LNCAP (cell line): ENCODE results near the gene OSR1.

Source experiments
- CTCF ChIP-seq: fragments of 450-650 bp; IDR thresholded peaks from 2 replicates; pipeline ENCODE4 v1.5.1; 2017; ENCODE audit warnings: mild to moderate bottlenecking

The OSR1 gene

GRCh38 chr2:19357402-19358241 is 801 bp downstream of the OSR1 start:
- TF ChIP-seq CTCF, result no peak

- TF ChIP-seq CTCF, result no peak
These were observed 1.6 kb downstream of the OSR1 start for GRCh38 chr2:19356545-19357401.

- no peak for TF ChIP-seq CTCF
These were observed 2.4 kb downstream of the OSR1 start for GRCh38 chr2:19355931-19356544.

- TF ChIP-seq CTCF, result no peak
These were observed 3.0 kb downstream of the OSR1 start for GRCh38 chr2:19355416-19355821.

GRCh38 chr2:19355014-19355405 is 3.4 kb downstream of the OSR1 start:
- TF ChIP-seq CTCF, result no peak

GRCh38 chr2:19353721-19354050 is 4.7 kb downstream of the OSR1 start:
- no peak for TF ChIP-seq CTCF

GRCh38 chr2:19352946-19353720 is 5.3 kb downstream of the OSR1 start:
- TF ChIP-seq CTCF, result no peak
